Dedifferentiated amniotic fluid mesenchymal stem cell (primary cell): ENCODE data around the gene ERAS.
"Not testable (repeated sequence)": the region's sequence is repeated elsewhere in the genome, so short reads cannot be mapped to it uniquely, and the experiment has no call there.

Experiments
- DNase-seq: peaks from one replicate; pipeline ENCODE4 v3.0.0-alpha.2; 2016; ENCODE audit errors: extremely low spot score

Gene ERAS

DNA sequence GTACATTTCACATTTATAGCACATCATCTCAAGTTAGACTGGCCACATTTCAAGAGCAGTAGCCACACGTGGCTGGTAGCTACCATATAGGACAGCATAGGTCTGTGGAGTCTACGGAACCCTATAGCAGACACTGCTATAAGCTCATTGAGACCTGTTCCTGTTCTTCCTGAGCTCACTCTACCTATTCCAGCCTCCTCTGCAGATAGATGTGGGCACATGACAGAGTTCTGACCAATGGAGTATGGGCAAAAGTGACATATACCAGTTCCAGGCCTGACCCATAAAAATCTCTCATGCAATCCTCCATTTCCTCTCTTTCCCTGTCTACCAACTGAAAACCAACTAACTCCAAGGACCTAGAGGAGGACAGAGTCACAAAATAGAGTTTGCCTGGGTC, 28.0 kb upstream of the ERAS start:
- no peak for DNase-seq

DNA sequence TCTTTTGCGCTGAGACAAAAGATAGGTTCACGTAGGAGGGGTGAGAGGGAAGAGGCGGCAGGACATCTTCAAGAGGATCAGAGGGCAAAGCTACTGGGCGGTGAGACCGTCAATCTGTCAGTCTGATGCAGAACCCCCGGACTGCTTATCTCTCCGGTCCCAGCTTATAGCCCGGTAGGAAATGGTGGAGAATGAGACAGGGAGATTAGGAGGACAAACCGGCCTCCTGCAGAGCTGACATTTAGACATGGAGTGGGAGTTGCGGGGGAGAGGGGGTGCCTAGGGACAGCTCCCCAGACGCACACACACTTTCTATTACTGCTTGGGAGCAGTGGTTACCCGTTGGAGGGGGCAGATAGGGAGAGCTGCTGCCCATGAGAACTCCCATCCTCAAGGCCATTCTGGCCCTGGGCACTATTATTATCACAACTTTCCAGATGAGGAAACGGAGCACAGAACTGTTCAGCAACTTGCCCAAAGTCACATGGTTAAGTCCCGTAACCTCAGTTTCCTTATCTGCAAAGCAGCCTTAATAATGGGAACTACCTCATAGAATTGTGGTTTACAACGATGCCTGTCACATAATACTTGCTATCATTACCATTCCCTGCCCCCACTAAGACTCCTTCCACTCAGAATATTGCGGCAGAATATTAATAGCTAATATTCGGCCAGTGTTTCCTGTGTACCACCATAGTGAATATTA, 25.6 kb upstream of the ERAS start:
- no peak for DNase-seq

DNA sequence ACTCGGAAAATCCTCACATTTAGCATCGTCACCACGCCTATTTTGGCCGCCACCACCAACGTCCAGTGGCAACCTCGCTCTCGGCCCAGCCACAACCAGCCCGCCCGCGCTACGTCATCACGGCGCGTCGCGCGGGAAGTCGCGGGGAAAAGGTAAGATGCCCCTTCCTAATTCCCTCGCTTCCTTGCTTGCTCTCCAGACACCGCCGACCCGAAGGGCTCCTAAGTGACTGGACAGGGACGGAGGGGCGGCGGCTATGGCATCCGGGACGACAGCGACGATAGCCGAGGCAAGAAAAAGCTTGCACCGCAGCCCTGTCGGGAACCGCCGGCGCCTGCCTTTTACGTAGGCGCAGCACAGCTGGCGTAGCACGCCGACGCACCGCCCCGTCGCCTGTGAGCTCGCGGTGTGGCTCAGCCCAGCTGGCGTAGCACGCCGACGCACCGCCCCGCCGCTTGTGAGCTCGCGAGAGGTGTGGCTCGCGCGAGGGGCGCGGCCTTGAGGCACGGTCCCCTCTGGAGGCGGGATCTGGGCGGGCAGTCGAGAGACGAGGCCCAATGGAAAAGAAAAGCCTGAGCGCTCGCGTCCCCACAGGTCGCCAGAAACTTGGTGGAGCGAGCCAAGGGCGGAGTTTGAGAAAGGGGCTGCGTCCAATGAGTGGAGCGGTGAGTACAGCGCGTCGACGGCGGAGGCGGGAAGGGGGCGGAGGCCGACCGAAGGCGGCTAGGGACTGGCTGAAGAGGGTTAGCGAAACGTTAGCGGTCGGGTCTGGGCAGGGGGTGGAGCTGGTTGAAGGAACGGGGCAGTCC, 24.8 kb upstream of the ERAS start, which contains the start of gene HDAC6:
TSS of gene HDAC6 (plus strand) at position 788 of the 809 bp plus-strand sequence. CDS start 626 bp downstream, outside the sequence.
- DNase-seq, result peak; percentile 95

DNA sequence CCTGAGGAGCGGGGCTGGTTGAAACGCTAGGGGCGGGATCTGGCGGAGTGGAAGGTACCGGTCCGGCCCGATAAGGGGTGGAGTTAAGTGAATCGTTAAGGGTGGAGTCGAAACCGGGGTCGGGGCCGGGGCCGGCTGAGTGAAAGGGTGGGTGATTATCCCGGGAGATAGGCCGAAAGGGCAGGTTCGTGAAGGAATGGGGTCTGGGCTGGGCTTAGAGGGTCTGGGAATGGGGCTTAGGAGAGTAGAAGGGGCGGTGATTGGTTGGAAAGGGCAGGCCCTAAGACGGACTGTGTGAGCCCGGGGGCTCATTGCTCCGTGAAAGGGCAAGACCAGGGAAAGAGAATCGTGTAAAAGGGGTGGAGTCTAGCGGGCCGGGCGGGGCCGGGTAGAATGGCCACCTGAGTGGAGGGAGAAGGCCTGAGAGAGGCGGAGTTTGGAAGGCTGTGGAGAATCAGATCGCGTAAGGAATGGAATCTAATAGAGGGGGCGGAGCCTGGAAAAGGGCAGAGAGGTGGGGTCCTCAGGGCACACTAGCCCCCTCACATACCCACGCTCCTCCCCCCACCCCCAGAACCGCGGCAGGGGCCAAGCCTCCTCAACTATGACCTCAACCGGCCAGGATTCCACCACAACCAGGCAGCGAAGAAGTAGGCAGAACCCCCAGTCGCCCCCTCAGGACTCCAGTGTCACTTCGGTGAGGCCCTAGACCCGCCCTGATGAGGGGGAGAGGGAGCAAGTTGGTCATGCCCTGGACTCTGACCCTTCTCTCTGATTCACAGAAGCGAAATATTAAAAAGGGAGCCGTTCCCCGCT, 24.0 kb upstream of the ERAS start:
- peak; percentile 34 for DNase-seq

DNA sequence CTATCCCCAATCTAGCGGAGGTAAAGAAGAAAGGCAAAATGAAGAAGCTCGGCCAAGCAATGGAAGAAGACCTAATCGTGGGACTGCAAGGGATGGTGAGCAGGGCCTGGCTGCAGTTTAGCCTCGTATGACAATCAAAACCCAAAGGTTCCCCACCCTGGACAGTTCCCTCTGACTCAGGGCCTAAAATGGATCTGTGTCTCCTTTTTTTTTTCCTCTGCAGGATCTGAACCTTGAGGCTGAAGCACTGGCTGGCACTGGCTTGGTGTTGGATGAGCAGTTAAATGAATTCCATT, 23.5 kb upstream of the ERAS start:
- no peak for DNase-seq

DNA sequence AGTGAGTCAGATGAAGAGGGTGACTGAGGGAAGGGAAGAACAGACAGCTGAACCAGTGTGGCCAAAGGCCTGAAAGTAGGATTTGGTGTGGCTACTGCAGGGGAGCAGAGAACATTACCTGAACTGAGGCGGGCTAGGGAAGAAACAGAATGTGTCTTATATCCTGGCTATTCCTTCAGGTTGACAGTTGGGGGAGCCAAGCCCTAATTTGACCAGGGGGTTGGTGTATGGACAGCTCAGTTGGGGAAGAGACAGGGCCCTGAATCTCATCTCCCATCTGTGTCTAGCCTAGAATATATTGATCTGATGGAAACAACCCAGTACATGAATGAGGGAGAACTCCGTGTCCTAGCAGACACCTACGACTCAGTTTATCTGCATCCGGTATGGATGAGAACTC, 20.2 kb upstream of the ERAS start:
- no peak for DNase-seq

DNA sequence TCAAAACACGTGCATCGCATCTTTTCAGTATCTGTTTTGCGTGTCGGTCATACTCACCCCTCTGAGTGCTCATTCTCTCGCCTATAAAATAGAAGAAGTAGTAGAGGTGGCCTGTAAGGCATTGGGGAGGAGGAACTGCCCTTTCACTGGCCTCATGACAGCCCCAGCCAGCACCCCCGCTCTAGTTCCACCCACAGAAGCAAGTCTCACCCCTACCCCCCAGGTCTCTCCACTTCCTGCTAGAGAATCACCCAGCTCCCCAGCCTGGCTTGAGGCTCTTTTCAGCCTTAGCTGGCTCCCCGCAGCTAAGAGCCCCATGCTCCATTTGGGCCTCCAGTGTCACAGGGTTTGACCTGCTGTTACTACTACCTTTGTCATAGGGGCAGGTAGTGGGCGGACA, 12.7 kb upstream of the ERAS start:
- DNase-seq, result no peak

DNA sequence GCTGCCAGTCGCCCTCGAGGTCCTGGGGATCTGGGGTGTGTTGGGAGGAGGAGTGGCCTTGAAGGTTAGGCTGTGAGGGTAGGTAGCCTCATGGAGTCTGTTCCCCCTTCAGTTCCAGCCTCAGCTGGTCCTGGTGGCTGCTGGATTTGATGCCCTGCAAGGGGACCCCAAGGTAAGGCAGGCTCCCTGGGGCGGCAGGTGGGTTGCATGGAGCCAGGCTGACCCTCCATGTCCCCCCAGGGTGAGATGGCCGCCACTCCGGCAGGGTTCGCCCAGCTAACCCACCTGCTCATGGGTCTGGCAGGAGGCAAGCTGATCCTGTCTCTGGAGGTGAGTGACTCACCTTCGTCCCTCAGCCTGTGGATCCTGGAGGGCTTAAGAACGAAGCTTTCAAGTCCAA, 11.6 kb upstream of the ERAS start:
- DNase-seq, result no peak

DNA sequence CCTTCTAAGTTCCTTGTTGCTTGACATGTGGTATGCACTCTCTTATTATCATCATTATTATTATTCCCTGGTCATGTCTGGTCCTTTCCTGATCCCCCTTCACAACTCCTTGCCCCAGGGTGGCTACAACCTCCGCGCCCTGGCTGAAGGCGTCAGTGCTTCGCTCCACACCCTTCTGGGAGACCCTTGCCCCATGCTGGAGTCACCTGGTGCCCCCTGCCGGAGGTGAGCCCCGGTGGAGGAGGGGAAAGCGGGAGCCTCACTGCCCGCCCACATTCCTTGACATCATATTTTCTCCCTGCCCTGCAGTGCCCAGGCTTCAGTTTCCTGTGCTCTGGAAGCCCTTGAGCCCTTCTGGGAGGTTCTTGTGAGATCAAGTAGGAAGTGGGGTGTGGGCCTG, 11.0 kb upstream of the ERAS start:
- DNase-seq, result no peak

DNA sequence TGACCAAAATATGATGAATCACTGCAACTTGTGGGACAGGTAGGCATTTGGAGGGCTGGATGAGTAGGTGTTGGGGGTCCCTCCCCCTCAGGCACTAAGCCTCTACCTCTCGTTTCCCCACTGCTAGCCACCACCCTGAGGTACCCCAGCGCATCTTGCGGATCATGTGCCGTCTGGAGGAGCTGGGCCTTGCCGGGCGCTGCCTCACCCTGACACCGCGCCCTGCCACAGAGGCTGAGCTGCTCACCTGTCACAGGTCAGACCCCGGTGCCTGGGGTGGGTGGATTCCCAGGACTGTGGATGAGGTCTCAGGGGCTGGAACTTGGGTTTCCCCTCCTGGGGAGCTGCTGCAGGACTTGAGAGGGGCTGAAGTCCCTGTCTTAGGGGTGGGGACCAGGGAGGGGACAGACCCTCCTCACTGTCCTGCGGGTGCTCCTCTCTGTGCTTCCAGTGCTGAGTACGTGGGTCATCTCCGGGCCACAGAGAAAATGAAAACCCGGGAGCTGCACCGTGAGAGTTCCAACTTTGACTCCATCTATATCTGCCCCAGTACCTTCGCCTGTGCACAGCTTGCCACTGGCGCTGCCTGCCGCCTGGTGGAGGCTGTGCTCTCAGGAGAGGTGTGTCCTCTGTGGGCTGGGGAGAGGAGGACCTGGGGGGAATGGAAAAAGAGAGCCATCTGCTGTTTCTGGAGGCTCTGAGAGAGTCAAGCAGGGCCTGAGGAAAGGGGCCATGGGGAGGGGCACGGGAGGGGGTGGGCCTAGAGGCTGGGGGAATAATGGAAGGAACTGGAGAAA, 10.1 kb upstream of the ERAS start:
- DNase-seq, result no peak

DNA sequence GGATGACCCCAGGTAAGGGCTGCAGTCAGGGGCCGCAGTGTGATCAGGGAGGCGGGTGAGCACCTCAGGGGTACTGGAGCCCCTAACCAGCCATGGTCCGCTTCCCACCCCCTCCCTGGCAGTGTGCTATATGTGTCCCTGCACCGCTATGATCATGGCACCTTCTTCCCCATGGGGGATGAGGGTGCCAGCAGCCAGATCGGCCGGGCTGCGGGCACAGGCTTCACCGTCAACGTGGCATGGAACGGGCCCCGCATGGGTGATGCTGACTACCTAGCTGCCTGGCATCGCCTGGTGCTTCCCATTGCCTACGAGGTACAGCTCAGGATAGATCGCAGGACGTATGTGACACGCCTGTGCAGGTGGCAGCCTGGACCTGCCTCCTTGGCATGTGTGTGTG, 8.2 kb upstream of the ERAS start:
- no peak for DNase-seq

DNA sequence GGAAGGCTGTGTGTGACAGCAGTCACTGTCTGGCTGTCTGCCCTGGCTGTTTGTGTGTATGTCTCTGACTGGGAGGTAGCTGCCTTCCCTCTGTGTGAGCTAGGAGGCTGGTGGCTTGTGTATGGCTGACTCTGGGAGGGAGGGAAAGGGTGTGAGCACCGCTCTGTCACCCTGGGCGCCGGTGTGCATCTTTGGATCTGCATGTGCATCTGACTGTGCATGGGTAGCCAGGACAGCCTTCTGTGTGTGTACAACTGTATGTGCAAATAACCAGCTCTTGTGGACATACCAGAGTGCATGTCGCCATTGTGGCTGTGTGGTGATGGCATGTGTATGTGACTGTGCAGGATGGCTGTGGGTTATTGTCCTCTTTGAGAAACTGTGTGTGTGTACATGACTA, 7.4 kb upstream of the ERAS start:
- DNase-seq, result no peak

DNA sequence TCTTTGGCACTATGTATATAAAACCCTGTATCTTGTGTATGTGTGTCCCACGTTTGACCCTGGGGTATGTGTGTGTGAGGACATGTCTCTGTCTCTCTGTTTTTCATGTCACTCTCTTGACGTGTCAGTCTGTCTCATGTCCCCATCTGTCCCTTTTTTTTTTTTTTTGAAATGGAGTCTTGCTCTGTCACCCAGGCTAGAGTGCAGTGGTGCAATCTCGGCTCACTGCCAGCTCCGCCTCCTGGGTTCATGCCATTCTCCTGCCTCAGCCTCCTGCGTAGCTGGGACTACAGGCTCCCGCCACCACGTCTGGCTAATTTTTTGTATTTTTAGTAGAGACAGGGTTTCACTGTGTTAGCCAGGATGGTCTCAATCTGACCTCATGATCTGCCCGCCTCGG, 6.9 kb upstream of the ERAS start:
- not testable (repeated sequence) for DNase-seq

DNA sequence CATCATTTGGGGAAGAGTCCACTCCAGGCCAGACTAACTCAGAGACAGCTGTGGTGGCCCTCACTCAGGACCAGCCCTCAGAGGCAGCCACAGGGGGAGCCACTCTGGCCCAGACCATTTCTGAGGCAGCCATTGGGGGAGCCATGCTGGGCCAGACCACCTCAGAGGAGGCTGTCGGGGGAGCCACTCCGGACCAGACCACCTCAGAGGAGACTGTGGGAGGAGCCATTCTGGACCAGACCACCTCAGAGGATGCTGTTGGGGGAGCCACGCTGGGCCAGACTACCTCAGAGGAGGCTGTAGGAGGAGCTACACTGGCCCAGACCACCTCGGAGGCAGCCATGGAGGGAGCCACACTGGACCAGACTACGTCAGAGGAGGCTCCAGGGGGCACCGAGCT, 3.3 kb upstream of the ERAS start:
- DNase-seq, result no peak

DNA sequence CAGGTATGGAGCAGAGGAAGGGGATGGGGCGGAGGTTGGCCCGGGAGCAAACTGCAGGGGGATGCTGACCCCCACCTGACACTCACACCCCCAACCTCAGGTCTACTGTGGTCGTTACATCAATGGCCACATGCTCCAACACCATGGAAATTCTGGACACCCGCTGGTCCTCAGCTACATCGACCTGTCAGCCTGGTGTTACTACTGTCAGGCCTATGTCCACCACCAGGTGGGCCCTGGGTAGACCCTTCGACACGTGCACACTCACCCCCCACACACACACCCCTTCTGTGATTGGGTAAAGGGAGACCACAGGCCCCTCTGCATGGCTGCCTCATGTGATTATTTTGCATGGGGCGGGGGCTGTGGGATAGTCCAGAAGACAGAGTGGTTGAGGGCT, 2.2 kb upstream of the ERAS start:
- no peak for DNase-seq

DNA sequence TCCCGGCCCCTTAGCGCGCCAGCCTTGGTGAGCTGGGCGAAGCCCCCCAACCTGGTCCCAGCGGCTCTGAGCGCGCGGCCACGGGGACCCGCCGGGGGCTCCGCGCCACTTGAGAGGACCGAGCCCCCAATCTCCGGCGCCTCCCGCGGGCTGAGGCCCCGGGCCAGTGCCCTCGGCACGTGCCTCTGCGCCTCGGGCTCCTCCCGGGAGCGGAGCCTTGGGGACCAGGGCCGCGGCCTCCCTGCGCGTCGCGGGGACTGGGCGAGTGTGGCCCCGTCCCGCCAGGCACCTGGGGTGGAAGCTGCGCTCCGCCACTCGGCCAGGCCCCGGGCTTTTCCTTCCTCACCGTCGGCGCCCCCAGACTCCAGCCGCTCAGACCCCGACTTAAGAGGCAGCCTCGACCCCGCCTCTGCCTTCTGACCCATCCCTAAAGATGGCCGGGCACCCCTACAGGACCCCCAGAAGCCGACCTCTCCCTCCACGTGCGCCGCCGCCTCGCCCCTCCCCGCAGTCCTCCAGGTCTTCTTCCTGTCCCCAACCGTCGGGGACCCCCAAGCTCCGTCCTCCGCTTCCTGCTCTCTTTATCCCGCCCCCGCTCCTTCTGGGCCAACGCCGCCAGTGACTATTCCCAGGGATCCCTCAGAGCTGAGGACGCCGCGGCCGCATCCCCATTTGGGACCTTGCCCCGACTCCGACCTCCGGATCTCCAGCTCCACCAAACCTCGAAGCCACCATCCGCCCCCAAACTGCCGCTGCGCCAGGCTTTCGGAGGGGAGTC, 752 bp downstream of the ERAS start:
- DNase-seq, result no peak

DNA sequence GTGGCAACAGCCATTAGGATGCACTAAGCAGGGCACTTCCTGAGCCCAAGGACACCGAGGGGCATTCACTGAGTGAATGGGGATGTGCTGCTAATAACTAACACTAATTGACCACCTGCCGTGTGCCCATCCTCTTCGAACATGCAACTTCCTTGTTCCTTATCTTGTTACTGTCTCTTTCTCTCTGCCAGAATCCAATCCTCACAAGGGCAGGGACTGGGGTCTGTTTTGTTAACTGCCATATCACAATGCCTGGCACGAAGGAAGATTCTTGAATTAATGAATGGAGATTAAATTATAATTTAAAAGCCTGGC, 1.3 kb downstream of the ERAS start:
- DNase-seq, result no peak

DNA sequence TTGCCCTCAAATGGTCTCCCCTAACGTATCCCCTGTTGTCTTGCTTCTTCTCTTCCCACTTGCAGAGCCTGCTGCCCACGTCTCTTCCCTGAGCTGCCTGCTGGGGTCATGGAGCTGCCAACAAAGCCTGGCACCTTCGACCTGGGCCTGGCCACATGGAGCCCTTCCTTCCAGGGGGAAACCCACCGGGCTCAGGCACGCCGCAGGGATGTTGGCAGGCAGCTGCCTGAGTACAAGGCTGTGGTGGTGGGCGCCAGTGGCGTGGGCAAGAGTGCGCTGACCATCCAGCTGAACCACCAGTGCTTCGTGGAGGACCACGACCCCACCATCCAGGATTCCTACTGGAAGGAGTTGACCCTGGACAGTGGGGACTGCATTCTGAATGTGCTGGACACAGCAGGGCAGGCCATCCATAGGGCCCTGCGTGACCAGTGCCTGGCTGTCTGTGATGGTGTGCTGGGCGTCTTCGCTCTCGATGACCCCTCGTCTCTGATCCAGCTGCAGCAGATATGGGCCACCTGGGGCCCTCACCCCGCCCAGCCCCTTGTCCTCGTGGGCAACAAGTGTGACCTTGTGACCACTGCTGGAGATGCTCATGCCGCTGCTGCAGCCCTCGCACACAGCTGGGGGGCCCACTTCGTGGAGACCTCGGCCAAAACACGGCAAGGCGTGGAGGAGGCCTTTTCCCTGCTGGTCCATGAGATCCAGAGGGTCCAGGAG, 2.9 kb downstream of the ERAS start:
- no peak for DNase-seq

DNA sequence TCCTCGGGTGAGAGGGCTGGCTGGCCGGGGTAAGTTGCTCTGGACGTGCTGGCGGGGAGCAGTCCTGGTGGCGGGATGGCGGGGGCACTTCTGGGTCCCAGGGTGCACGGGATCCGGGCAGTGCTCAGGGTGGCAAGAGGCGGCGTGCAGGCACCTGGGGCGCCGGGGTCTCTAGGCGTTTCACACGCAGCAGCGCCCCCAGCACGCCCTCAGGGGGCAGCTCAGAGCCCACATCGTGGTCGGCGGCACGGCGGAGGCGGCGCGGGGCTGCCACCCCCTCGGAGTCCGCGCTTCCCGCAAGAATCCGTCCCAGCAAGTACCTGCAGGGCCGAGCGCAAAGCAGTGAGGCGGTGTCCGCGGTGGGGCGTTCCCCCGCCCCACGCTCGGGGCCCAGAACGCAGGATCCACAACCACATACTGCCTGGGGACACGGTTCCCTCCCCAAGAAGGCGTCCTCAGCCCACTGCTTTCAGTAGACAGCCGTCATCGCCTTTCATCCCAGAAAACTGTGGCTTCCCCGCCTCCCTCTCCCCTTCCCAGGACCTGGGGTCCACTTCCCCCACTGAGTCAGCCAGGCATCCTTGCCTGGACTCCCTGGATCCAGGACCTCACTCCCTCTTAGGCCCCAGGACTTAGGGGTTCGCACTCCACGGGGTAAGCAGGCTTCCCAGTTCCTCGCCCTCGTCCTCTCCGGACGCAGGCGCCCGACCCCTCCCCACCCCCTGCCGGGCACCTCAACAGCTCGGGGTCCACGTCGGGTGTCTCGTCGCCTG, 5.0 kb downstream of the ERAS start:
- DNase-seq, result no peak

DNA sequence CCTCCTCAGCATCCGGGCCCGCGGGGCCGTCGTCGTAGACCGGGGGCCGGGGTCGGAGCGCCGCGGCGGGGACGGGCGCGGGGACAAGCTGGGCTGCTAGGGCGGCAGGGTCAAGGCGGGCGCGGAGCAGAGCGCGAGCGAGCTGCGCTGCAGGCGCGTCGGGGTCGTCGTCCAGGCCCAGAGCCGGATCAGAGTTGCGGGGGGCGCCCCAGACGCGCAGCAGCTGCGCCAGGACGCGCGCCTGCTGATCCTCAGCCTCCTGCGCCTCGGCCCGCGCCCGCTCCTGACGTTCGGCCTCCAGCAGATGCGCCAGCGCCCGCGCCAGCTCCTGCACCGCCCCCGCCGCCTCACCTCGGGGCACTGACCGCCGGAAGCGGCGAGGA, 5.6 kb downstream of the ERAS start:
- DNase-seq, result no peak
